Colonic mucosa (tissue), 4 donors: ENCODE data around the gene RIOK1. TPM values are rescaled to one million over a fixed set of nuclear protein-coding genes. Genes with fewer than 3 reads are reported as not detected.

Source experiments
- DNase-seq: peaks from one replicate; pipeline ENCODE4 v3.0.0-alpha.2; 2020
- H3K27ac ChIP-seq: fragments of 200-600 bp; one replicate; pipeline ENCODE4 v1.8.0; 2021
- H3K27me3 ChIP-seq: fragments of 200-600 bp; one replicate; pipeline ENCODE4 v1.8.0; 2021
- H3K36me3 ChIP-seq: fragments of 200-600 bp; one replicate; pipeline ENCODE4 v1.8.0; 2021
- H3K4me1 ChIP-seq: fragments of 200-600 bp; one replicate; pipeline ENCODE4 v1.8.0; 2021; ENCODE audit warnings: mild to moderate bottlenecking
- H3K4me3 ChIP-seq: fragments of 200-600 bp; one replicate; pipeline ENCODE4 v1.8.0; 2021
- H3K9ac ChIP-seq, 2 donors: one replicate each; pipeline ENCODE4 v1.7.0; 2013; ENCODE audit warnings: control low read depth in 2 of 2, low read depth in 2 of 2, low read length in 2 of 2
- H3K9me3 ChIP-seq: fragments of 200-600 bp; one replicate; pipeline ENCODE4 v1.8.0; 2021
- CTCF ChIP-seq: fragments of 200-600 bp; IDR thresholded peaks from one replicate; pipeline ENCODE4 v1.8.0; 2022; ENCODE audit warnings: antibody characterized with exemption, mild to moderate bottlenecking
- intact Hi-C: fragments of 100-400 bp; cut with DNase I; formaldehyde crosslinking; loops from one replicate; pipeline ENCODE4 v1.14.1; 2022
- total RNA-seq, 2 donors: library from RNA; stranded (reverse); fragmentation: NEBNext Ultra II Directional in 1 of 2; extraction: Animal tissue kit (Norgen Biotek cat#: 25700) in 1 of 2; gene quantifications; one replicate each; pipeline ENCODE4 v1.2.1, GENCODE V29; 2021
- donor health status: healthy.
- donor health status: DM: no; HTN: no; CAD: no.
- donor health status: DM: no; HTN: no; CAD: no.

The RIOK1 gene
- total RNA-seq, 2 donors from 2014 or later = 16.6 to 16.9 TPM

GRCh38 chr6:7404546-7404945, 14.9 kb downstream of the RIOK1 start:
- H3K27me3 ChIP-seq = no peaks in the 10 kb centered on the region
- no peak overlapping the region for H3K4me3 ChIP-seq
- intact Hi-C loops = no loop called here
- no peak overlapping the region for H3K9ac ChIP-seq
- no peak for TF ChIP-seq CTCF
- DNase-seq = no peak
- no peaks in the 10 kb centered on the region for H3K4me1 ChIP-seq
- H3K9me3 ChIP-seq = no peaks in the 10 kb centered on the region
- H3K36me3 ChIP-seq = peaks cover 9% of the 10 kb centered on the region
- H3K27ac ChIP-seq = no peak overlapping the region

GRCh38 chr6:7406743-7407142, 17.1 kb downstream of the RIOK1 start:
- intact Hi-C loops = no loop called here

GRCh38 chr6:7409740-7410139, 20.1 kb downstream of the RIOK1 start:
- TF ChIP-seq CTCF = no peak
- H3K9ac ChIP-seq = no peak overlapping the region
- no peaks in the 10 kb centered on the region for H3K9me3 ChIP-seq
- no peak overlapping the region for H3K4me3 ChIP-seq
- no peak for DNase-seq
- H3K36me3 ChIP-seq = peaks cover 5% of the 10 kb centered on the region
- H3K27me3 ChIP-seq = no peaks in the 10 kb centered on the region
- no peaks in the 10 kb centered on the region for H3K4me1 ChIP-seq
- no peak overlapping the region for H3K27ac ChIP-seq
- intact Hi-C loops = no loop called here

More at GRCh38 chr6:7406743-7407142, 17.1 kb downstream of the RIOK1 start:
- H3K36me3 ChIP-seq = peaks cover 9% of the 10 kb centered on the region
- no peak overlapping the region for H3K27ac ChIP-seq
- no peak for TF ChIP-seq CTCF
- no peaks in the 10 kb centered on the region for H3K9me3 ChIP-seq
- H3K4me1 ChIP-seq = no peaks in the 10 kb centered on the region
- H3K4me3 ChIP-seq = no peak overlapping the region
- DNase-seq = no peak
- H3K27me3 ChIP-seq = no peaks in the 10 kb centered on the region
- no peak overlapping the region for H3K9ac ChIP-seq

- DNase-seq = no peak
- Histone ChIP-seq H3K9me3 (no peaks in the 10 kb centered on the region), H3K4me3 (no peak overlapping the region), H3K9ac (no peak overlapping the region), H3K4me1 (no peaks in the 10 kb centered on the region), H3K36me3 (no peaks in the 10 kb centered on the region), H3K27me3 (no peaks in the 10 kb centered on the region), H3K27ac (no peak overlapping the region)
- intact Hi-C loops = no loop called here
- TF ChIP-seq CTCF = no peak
These were observed 21.2 kb downstream of the RIOK1 start for GRCh38 chr6:7410851-7411250.

- Histone ChIP-seq H3K9ac (no peak overlapping the region), H3K9me3 (no peaks in the 10 kb centered on the region), H3K36me3 (no peaks in the 10 kb centered on the region), H3K27ac (no peak overlapping the region), H3K4me1 (no peaks in the 10 kb centered on the region), H3K4me3 (no peak overlapping the region), H3K27me3 (no peaks in the 10 kb centered on the region)
- DNase-seq = no peak
- intact Hi-C loops = no loop called here
- no peak for TF ChIP-seq CTCF
These were observed 21.7 kb downstream of the RIOK1 start for GRCh38 chr6:7411328-7411727.
